SKM-1 treated with dmso at 0.1 percent for 144 hours (cell line): ENCODE measurements around the gene GRB7.
"Not testable (repeated sequence)": the region's sequence is repeated elsewhere in the genome, so short reads cannot be mapped to it uniquely, and the experiment has no call there.

Source experiments
- DNase-seq: peaks from one replicate; lab custom pipeline; 2025; ENCODE audit not compliant: unreplicated experiment; lab: John Stamatoyannopoulos, UW

The GRB7 gene

GRCh38 chr17:39737760-39738567, at the start of gene GRB7:
GRB7 (plus strand) TSS chr17:39737938; CDS start chr17:39742302, 4,364 bp downstream.
- DNase-seq = no peak

DNA sequence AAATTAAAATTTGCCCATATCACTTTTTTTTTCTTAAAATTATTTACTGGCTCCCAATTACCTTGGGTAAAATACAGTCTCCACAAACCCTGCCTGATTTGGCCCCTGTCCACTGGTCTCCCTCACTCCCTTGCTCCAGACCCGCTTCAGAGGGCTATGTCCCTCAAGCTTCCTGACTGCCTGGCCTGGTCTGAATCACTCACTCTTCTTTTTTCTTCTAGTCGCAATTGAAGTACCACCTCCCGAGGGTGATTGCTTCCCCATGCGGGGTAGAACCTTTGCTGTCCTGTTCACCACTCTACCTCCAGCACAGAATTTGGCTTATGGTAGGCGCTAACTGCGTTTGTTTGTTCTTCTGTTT, 49.3 kb upstream of the GRB7 start:
- DNase-seq = no peak

DNA sequence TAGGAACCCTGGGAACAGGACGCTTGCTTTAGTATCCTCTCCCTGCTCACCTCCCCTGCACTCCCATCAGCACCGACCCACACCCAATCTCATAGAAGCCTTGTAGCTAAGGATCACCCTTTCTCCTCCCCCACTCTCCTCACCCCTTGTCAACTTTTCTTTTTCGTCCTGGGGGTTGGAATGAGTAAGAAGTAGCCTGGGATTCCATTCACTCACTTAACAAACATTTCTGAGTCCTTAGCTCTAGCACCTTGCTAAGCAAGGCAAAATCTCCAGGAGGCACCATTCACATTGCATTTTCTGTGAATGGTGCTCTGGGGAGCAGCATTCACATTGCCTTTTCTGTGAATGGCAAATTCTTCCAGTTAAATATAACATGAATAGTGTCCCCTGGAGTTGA, 48.8 kb upstream of the GRB7 start:
- DNase-seq = no peak

DNA sequence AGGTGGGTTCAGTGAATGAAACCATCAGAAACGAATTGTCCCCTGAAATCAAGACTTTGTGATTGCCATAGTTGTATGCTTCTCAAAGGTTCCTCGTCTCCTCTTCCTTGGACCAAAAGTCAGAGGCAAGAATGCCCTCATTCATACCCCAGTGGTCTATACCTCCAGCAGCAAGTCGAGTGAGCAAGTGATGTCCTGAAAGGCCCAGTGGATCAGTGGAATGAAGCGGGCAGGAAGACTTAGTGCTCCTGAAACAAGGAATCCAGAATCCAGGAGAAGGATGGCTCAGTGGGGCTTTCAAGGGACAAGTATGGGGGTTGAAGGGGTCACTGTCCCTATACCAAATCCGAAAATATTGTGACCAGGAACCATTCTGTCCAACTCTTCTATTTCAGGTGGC, 43.1 kb upstream of the GRB7 start:
- no peak for DNase-seq

- no peak for DNase-seq
Observed at GRCh38 chr17:39695089-39695474, 42.7 kb upstream of the GRB7 start.

GRCh38 chr17:39696731-39697130, 41.0 kb upstream of the GRB7 start:
- no peak for DNase-seq

- no peak for DNase-seq
Observed at GRCh38 chr17:39697961-39698360, 39.8 kb upstream of the GRB7 start.

DNA sequence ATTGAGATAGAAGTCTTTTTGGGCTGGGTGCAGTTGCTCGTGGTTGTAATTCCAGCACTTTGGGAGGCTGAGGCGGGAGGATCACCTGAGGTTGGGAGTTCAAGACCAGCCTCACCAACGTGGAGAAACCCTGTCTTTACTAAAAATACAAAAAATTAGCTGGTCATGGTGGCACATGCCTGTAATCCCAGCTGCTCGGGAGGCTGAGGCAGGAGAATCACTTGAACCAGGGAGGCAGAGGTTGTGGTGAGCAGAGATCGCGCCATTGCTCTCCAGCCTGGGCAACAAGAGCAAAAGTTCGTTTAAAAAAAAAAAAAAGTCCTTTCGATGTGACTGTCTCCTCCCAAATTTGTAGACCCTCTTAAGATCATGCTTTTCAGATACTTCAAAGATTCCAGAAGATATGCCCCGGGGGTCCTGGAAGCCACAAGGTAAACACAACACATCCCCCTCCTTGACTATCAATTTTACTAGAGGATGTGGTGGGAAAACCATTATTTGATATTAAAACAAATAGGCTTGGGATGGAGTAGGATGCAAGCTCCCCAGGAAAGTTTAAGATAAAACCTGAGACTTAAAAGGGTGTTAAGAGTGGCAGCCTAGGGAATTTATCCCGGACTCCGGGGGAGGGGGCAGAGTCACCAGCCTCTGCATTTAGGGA, 38.5 kb upstream of the GRB7 start:
- DNase-seq = not testable (repeated sequence)

- DNase-seq = no peak
Observed at GRCh38 chr17:39699818-39700147, 38.0 kb upstream of the GRB7 start, which contains the start of gene ERBB2. ERBB2 (plus strand) TSS chr17:39700064; CDS start chr17:39700239, 175 bp downstream.

GRCh38 chr17:39700148-39700987, 37.4 kb upstream of the GRB7 start:
- DNase-seq = no peak

DNA sequence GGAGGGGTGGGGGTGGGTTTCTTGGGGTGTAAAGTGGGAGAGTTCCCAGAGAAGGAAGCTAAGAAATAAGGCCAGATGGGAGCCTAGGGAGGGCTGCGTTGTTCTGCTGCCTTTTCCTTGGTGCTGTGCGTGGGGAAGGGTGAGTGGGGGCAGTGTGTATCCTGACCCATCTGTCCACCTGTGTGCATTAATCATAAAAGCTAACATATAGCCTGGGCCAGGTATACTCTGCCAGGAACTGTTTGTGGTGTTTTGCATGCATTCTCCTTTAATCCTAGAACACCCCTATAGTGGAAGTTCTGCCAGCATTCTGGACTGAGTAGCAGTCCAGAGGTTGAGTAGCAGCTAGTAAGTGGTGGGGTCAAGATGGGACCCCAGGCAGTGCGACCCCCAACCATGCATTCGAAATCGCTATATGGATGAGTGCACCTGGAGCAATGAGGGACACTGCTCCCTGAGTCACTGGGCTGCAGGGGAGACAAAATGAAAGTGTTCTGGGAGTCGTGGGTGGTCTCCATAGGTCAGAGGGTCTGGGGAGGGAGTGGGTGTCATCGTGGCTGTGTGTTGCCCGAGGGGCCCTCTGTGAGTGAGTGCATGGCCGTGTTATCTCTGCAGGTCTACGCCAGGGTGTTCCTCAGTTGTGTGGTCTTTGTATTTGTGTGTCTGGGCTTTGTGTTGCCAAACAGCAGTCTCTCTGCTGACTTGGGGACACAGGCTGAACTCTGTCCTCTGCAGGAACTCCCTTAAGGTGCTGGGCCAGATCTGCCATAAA, 36.5 kb upstream of the GRB7 start:
- DNase-seq = no peak

DNA sequence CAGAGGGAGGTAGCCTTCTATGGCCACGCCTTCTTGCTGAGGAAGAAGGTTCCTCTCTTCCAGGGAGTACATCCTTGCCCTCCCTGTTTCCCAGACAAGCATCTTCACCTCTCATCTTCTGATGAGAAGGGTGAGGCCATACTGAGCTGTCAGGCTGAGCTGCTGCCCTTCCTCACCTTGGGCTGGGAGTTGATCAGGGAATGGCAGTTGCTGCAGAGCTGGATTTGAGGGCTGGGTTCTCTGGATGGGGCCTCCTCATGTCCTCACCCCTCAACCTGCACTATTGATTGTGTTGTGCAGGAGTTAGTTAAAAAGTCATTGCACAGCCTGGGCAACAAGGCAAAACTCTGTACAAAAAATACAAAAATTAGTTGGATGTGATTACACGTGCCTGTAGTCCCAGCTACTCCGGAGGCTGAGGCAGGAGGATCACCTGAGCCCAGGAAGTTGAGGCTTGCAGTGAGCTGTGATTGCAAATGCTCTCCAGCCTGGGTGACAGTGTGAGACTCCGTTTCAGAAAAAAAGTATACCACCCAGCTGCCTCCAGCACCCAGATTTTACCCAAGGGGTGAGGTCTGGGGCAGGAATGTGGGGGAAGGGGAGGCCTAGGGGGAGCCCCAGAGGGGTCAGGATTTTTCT, 35.8 kb upstream of the GRB7 start:
- DNase-seq = no peak

GRCh38 chr17:39702901-39703893, 34.5 kb upstream of the GRB7 start:
- DNase-seq = no peak

DNA sequence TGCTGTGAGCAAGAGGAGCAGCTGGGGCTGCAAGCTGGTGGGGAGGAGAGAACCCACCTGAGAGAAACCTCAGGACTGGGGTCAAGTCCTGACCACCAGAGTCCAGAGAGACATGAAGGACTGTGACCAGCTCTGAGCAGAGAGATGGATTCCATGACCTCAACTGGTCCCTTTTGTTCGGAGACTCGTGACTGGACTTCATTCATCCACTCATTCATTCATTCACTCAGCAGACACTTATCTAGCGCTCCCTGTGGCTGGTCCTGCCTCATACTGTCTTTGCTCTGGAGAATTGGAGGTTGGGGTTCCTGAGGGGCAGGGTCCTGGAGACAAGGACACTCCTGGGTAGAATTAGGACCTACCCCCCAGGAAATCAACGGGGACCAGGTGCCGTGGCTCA, 33.8 kb upstream of the GRB7 start:
- DNase-seq = no peak

GRCh38 chr17:39704821-39705551, 32.8 kb upstream of the GRB7 start:
- no peak for DNase-seq

DNA sequence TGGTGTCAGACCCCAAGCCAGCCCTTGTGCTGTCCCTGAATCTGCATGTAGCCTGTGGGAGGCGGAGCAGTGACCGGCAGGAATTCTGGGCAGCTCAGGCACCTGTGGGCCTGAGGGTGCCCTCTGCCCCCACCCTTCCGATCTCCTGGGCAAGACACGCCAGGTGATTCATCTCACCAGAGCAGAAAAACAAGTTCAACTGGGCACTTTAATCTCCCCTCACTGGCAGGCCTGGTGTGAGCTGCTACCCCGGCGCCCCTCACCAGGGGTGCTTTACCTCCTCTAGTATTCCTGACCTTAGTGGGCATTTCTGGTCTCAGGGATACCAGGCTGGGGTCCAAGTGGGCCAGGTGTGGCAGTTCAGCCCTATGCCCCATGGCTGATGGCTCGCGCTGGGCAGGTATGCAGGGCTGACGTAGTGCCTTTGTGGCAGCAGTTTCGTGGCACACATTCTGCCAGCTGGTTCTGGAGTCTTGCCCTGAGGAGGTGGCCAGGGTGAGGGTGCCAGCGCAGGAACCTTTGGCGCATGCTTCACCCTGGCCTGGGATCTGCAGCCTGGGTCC, 31.9 kb upstream of the GRB7 start:
- DNase-seq = no peak

DNA sequence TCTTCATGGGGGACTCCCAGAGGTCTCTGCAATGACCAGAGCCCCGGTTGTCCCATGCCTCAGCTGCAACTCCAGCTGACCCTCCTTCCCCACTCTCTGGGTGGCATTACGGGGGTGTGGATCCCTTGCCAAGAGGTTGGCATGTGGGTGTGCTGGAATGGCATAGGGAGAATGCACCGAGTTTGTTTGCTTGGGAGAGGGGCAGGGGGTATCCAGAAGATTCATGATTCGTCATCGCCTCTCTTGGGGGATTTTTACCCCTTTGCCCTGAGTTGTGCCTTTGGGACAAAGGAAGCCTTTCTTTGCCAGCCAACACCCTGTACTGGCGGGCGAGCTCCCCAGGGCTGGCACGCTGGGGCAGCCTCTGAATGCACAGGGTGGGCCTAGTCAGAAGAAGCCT, 31.4 kb upstream of the GRB7 start:
- no peak for DNase-seq

DNA sequence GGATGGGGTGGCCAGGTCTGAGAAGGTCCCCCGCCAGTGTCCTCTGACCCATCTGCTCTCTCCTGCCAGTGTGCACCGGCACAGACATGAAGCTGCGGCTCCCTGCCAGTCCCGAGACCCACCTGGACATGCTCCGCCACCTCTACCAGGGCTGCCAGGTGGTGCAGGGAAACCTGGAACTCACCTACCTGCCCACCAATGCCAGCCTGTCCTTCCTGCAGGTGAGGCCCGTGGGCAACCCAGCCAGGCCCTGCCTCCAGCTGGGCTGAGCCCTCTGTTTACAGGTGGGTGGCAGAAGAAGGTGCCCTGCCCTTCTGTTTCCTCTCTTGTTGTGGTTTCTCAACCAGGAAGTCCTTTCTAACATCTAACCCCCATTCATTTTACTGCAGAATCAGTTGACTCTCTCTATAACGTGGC, 30.8 kb upstream of the GRB7 start:
- DNase-seq = no peak
